Hematopoietic multipotent progenitor cell treated with erythropoietin and hydrocortisone succinate and interleukin-3 and kit ligand, for 17 days (in vitro differentiated cells): ENCODE data around the gene HIRA.
A peak's percentile ranks its signal among the peaks of the same experiment; 100 is the strongest.
"Not testable (repeated sequence)": the region's sequence is repeated elsewhere in the genome, so short reads cannot be mapped to it uniquely, and the experiment has no call there.

Source experiments
- DNase-seq: peaks from one replicate; pipeline ENCODE4 v3.0.0-alpha.2; 2015; ENCODE audit warnings: low spot score

HIRA gene

DNA sequence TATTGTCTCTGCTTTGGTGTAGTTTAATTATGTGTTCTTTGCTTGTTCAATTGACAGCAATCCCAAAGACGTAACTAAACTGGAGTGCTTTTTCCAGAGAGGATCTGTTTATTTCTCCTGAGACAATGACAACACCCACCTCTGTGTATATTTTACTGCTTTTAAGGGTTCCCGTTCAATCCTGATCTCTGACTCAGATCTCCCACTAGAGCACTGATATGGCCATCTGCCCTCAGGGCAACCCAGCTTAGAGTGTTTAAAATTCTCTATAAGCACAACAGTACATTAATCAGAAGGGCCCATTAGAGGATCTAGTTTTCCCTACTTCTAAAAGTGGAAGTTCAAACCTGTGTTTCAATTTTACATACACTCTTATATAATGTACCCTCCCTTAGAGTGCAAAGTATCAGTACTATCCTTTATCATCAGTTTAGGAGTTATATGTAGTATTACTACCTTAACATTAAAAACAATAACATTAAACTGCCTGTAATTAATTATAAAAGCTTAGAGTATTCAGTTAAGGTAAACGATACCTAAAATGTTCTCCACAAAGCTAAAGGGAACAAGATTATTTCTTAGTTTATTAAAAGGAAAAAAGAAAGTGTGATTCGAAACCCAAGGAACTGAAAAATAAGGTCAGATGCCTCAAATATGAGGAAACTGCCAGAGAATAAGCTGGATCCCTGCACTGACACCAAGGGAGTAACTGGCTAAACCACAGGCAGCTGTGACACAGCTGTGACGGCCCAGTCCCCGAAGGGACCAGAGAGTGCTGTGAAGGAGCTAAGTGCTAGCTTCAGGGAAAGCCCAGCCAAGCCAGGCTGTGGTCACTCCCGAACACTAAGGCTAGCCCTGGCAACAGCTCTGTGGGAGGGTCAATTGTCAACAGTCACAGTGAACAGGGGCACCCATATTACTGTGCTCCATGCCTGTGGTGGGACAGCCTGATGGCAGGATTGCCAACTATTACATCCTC lies 32.2 kb upstream of the HIRA start:
- no peak for DNase-seq

DNA sequence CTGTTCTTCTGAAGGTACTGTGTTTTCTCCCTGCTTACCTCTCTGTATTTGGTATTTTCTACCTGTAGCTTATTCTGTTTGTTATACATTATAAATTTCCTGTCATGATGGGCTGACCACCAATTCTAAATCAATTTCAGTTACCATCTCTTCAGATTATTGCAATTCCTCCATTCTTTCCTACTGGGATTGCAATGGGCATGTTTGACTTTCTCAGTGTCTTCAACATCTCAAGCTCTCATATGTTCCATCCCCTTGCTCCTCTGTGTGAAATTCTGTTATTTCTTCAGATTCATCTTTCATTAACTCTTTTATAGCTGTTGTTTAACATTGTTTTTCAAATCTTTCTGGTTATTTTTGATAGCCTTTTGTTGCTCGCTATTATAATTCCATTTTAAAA lies 31.5 kb upstream of the HIRA start:
- no peak for DNase-seq

DNA sequence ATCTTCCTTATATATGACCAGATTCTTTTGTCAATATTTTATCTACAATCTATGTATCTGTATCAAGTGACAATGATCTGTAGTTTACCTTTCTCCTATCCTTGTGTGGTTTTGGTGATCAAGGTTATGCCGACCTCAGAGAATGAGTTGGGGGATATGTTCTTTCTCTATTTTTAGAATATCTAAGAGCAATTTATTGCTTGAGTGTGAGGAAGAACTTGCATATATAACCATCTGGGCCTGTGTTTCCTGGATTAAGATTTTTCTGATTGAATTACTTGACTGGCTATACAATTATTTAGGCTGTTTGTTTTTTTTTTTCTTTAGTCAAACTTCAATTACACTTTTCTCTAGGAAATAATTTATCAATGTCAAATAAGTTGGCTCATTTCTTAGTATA lies 30.0 kb upstream of the HIRA start:
- DNase-seq, result no peak

DNA sequence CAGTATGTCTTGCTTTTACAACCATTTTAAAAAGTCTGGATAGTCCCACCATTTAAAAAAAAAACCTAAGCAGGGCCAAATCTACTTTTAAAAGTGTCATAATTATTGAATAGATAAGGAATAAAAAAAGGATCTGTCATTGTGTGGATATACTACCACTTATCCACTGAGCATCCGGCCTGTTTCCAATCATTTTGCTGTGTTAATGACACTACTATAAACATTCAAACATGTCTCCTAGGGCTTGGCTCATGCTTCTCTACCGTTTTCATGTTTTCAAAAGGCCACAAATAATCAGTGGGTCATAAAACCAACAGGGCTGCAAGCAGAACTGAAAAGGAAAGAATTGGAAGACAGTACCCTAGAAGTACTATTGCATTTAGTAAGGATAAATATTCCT lies 28.5 kb upstream of the HIRA start:
- DNase-seq, result no peak

DNA sequence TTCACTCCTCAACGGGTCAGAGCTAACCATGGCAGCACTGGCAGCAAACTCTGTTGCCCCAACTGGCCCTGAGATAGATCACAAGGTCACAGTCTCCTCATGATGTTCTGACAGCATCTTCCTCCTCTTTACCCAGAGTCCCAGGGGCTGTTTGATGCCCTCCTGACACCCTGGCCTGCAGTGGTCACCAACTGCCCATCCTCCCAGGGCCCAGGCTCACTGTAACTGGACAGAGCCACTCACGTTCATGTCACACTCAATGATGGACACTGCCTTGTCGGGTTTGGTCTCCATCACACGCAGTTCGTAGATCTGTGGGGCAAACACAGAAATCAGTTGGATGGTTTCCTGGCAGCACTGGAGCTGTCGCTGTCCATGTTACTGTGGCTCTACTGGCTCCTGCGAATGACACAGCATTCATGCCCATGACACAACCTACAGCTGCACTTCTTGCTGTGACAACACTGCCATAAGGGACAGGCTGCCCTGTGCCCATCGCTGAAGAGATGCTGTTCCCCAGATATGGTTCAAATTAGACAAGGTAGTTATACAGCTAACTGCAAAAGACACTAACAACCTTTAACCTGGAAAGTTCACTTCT lies 26.4 kb upstream of the HIRA start:
- no peak for DNase-seq

DNA sequence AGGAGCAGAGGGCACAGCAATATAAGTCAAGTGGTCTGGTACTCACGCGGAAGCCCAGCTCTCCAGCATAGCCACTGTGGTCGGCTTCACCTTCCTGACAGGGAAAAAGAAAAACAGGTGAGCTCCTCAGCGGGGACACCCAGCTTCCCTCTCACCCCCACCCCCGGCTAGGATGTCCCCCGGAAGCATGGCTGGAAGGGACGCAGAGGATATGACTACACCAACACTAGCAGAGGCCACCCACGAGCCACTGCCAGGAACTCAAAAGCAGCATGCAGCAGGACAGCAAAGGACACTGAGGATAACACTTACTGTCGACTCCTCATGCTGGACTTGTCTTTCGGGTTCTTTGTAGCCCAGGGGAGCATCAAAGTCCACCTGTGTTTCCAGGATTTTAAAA lies 25.0 kb upstream of the HIRA start:
- no peak for DNase-seq

DNA sequence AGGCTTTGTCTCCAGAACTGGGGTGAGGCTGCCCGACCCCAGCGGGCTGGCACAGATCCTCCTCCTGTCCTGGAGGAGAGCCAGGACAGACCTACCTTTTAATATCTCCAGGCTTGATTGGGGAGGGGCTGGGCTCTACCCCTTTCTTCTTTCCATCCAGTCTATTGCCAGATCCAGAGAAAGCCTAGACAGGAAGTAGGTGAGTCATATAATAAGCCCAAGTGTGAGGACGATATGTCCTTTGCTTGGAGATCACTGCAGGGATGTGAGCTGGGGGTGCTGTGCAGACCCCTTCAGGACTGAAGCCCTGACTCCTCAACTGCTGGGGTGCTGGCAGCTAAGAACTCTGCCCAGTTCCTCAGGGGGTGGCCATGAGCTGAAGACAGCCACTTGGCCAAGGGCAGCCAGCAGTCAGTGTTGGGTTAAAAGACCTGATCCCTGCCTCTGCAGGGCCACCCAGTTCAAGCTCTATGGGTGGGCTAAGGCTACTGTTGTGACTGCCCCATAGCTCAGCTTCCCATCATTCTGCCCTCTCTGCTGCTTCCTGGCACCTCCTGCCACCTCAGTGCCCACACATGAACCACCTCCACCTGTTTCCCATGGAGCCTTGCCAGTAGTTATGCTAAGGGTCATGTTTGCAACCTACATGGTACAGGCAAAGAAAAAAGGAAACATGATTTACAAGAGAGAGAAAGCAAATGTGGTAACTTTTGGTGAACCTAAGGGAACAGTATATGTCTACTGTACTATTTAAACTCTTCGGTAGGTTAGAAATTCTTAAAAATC lies 24.2 kb upstream of the HIRA start:
- no peak for DNase-seq

DNA sequence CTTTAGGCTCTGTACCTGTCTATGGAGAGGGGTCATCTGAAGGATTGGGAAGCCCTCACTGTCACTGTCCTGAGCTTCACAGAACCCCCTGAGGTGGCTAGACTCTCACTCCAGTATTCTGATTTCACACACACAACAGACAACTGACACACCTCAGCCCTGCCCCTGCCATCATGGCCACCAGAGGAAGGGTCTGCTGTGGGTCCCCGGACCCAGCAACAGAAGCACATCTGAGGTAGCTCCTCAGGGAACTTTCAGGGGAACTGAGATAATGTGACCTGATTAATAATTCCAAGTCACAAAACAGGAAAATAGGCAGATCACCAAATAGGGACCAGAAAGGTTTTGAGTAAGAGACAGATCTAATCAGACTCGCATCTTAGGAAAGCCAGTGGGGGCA lies 23.5 kb upstream of the HIRA start:
- no peak for DNase-seq

DNA sequence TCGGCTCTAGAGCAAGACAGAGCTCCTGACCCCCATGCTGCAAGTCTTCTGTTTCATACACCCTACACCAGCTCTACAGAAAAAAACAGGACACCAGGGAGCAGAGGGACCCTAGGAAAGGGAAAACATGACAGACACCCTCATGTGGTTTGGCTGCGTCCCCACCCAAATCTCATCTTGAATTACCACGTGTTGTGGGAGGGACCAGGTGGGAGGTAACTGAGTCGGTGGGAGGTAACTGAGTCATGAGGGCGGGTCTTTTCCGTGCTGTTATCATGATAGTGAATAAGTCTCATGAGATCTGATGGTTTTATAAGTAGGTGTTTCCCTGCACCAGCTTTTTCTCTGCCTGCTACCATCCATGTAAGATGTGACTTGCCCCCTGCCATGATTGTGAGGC lies 22.6 kb upstream of the HIRA start:
- no peak for DNase-seq

DNA sequence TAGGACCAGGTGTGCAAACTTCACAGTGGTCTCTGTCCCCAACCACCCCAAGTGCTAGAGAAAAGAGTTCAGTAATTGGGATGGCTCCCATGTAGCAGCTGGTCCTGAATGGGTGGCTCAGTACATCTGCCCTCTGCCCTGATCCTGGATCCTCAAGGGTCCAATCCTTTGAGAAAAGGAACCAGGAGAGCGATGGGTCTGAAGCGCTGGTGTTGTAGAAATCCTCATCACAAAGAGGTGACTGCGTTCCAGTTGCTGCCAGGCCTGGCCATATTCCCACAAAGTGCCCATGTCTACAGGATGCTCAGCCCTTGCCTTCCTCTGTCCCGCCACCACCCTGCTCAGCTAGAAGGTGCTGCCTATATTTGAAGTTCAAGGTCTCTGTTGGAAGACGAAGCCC lies 22.2 kb upstream of the HIRA start:
- no peak for DNase-seq

DNA sequence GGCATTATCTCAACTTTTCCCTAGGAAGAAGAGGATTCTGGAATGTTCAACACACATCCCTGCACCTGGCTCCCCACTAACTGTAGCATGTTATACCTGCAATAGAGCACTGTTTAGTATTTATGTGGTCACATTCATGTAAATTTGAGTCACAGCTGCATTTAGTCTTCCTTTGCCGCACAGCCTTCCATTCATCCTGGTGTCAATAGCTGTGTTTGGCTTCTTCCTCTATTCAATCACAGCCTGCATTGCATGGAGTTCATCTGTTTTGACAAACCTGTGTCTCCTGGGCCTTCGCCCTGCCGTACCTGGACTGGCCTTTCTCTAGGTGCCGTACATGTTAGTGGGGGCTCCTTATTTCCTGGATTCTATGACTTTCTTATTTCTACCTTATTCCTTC lies 20.0 kb upstream of the HIRA start:
- no peak for DNase-seq

DNA sequence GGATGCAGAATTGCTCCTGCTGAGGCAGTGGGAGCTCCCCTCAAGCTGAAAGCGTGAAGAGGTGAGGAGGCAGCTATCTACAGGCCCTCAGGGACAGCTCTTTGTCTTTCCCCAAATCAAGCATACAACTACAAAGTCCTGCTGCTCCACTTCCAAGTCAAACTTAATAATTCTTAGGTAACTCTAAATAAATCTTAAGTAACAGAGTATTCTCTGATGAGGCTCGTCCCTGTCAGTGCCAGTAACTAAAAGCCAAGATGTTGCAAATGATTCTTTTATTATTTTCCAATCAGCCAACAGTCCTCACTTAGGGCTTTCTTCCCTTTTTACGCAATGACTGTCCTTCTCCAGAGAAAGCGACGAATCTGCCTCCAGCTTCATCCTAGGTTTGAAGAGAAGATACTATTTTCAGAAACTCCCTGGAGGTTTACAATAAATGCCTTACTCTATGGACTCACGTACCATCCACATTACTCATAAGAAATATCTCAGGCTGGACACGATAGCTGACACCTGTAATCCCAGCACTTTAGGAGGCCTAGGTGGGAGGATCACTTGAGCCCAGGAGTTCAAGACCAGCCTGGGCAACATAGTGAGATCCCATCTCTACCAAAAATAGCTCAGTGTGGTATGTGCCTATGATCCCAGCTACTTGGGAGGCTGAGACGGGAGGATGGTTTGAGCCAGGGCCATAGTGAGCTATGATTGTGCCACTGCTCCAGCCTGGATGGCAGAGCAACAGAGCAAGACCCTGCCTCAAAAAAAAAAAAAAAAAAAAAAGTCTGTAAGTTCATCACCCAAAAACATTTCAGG lies 19.0 kb upstream of the HIRA start:
- DNase-seq, result no peak

DNA sequence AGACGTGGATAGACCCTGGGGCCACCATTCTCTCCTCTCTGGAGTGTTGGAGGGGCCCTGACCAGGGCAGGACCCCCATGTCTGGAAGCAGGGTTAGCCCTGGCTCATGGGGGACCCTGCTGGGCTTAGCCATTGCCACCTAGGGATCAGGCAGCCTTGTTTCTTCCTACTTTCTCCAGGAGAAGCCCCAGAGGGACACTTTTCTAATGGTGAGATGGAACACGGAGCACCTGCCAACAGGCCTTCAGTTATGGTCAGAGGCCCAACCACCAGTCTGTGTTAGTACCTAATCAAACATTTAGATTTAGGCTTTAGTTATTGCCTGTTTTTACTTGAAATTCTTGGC lies 17.9 kb upstream of the HIRA start:
- no peak for DNase-seq

DNA sequence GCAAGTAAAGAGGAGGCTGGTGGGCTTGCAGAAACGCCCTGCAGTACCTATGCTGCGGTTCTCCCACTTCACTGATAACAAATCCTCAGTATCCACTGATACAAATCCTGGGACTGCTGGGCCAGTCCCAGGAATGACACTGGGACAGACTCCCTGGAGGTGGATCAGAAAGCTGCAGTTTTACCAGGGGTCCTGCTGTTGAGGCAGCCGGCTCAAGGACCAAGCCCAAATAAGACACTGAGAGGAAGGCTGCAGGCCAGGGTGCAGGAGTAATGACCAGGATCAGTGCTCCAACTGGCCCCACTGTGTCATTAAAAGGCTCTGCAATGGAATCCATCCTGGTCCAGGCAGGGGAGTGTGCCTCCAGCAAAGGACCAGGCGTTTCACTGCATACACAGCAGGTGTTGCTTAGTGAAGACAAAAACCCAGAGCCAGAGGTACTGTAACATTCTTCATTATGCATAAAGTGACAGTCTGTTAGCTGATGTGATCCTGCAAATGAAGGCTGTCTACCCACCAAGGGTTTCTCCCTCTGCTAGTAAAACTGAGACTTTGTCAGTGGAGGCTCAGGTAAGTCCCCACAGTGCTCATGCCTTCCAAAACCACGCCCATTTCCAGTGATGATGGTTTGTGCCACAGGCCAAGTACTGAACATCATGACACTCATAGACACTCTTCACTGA lies 17.3 kb upstream of the HIRA start:
- no peak for DNase-seq

DNA sequence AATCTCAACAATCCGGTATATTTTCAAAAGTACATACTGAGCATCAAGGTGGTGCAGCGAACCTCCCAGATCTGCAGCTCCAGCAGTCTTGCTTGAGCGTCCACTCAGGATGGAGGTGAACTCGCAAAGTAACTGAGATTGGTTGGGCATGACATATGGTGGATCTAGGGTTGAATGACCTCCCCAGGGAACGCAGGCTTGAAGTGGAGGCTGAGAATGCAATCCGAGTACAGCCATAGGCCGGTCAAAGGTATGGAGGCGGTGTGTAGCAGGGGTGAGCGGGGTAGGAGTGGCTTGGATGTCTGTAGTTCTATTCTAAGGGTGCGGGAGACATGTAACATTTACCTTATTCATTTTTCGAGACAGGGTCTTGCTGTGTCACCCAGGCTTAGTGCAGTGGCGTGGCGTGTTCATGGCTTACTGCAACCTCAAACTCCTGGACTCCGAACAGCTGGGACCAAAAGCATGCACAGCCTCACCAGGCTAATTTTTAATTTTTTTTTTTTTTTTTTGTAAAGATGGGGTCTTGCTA lies 16.6 kb upstream of the HIRA start:
- no peak for DNase-seq

DNA sequence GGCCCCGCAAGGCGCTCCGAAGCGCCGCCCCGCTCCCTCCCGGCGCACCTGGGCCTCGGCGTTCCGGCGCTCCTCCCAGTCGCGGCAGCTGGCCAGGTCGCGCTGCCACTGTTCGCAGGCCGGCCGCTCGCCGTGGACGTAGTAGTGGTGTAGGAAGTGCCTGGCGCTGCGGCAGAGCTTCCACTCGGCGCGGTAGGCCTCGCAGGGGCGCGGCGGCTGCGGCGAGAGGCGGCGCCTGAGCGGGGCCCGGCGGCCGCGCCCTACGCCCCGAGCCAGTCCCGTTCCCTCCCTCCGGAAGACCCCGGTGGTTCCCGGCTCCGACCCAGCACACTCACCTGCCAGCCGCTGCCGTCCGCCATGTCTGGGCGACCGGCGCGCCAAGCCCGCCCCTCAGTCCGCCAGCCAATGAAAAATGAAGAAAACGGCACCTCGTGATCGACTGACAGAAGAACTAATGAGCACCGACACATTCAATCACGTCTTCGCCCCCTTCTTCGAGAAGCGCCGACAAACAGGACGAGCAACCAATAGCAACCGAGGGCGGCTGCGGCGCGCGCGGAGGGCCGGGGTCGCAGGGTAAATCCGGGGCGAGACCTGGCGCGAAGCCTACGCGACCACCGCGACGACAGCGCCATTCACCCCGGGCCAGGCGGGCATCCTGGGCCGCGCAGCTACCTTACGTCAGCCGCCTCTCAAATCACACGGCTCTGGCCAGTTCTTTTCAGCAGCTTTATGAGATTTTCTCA lies 16.0 kb upstream of the HIRA start, which contains the start of gene C22orf39:
Gene C22orf39, minus strand, starts transcription at position 382 of the 746 bp plus-strand sequence. Its CDS starts 23 bp downstream, at position 359.
- peak; percentile 87 for DNase-seq

DNA sequence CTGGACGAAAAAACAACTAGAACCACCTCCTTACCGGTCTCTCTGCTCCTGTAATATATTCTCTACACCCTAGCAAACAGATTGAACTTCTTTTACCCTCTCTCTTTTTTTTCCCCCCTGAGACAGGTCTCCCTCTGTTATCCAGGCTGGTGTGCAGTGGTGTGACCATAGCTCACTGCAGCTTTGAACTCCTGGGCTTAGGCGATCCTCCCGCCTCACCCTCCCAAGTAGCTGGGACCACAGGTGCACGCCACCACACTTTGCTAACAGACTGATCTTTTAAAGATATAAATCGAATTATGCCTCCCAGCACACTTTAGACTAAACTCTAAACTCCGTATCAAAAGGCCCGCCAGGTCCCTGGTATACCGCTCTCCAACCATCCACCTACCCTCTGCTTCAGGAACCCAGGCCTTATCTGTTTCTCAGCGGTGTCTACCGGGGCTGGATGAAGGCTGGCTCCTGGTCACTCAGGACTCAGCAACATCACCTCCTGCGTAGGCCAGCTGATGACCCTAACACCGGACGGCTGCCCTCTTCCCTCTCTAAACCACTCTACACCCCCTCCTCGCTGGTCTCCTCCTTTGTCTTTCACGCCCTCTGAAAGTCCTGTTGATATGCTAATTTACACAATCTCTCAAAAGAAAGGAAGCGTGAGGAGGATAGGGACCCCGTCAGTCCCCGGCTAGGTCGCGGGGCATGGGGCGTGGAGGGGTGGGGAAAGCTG lies 15.2 kb upstream of the HIRA start:
- DNase-seq, result no peak

DNA sequence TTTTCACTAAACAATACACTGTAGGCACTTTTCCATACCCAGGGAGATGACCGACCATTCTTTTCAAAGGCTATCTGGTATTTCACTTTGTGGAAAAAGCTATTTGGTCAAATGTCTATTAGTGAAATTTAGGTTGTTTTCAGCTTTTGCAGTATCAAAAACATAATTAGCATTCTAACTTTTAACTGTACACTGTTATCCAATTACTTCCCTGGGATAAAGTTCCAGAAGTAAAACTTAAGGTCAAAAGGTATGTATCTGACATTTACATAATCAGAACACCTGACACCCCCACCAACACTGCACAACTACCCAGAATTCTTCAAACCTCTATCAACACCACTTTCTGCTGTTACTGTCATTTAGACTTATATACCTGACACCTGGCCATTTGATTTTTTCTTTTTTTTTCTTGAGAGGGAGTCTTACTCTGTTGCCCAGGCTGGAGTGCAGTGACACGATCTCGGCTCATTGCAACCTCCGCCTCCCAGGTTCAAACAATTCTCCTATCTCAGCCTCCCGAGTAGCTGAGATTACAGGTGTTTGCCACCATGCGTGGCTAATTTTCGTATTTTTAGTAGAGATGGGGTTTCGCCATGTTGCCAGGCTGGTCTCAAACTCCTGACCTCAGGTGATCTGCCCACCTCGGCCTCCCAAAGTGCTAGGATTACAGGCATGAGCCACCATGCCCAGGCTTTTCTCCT lies 13.9 kb upstream of the HIRA start:
- not testable (repeated sequence) for DNase-seq
